OCI-LY7 (cell line): ENCODE measurements around the gene IGLL5.

ENCODE experiments used
- CTCF ChIP-seq: fragments of 200-600 bp; sonication (generic); conservative IDR thresholded peaks from 2 replicates; pipeline ENCODE4 v1.5.1; 2014; ENCODE audit warnings: mild to moderate bottlenecking, antibody characterized with exemption, low read length, moderate library complexity, mixed read lengths
- EZH2phosphoT487 ChIP-seq: fragments of 200-600 bp; sonication (generic); IDR thresholded peaks from 2 replicates; pipeline ENCODE4 v1.6.1; 2018; ENCODE audit warnings: low read depth, borderline replicate concordance, mild to moderate bottlenecking, mixed run types, antibody characterized with exemption, low read length, moderate library complexity, mixed read lengths

GRCh38 chr22:22853713-22854112 lies 33.9 kb upstream of the IGLL5 start:
- TF ChIP-seq CTCF (no peak), EZH2phosphoT487 (no peak)
